ENCODE results near the gene CCNA2.

The CCNA2 gene

DNA sequence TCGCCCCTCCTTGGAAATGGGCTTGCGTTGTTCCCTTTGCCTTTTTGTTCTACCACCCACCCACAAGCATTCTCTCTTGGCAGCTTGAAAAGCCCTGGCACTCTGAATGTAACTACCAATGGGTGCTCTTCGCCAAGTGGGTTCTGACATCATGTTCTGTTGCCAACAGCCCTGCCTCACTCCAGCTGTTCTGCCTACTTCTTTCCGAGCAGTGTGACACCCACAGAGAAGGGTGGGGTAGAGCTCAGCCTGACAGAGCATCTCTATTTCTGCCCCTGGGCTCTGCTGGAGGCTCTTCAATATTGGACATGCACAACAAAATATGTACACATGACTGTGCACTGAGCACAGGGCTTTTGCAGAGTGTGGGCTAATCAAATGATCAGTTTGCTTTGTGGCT, 38.2 kb downstream of the CCNA2 start:
- in situ Hi-C loops (cut with HindIII; ENCODE audit: low pct_ligation_motif_present, low pct_unique_long_range_greater_than_20kb, low sequenced_read_pairs) = no loop called here

DNA sequence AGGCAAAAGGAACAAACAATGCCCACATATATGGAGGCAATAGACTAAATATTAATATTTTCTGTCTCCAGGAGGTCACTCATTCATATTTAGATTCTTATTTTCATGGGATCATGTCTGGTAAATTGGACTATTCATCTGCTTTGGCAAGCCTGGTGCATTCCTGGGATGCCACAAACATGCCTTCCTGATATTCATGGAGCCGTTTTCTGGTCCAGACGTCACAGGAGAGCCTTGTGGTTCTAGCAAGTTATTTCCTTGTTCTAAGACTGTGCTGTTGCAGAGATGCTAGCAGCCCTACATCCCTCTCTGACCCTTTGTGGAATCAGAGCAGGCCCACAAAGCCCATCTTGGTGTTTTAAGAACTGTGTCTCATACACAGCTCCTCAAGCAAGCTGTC, 38.7 kb downstream of the CCNA2 start:
- in situ Hi-C loops (cut with HindIII; ENCODE audit: low pct_ligation_motif_present, low pct_unique_long_range_greater_than_20kb, low sequenced_read_pairs) = no loop called here
- DNase-seq = peak; percentile 72

More for the DNA sequence above, 38.2 kb downstream of the CCNA2 start:
- DNase-seq = no peak

DNA sequence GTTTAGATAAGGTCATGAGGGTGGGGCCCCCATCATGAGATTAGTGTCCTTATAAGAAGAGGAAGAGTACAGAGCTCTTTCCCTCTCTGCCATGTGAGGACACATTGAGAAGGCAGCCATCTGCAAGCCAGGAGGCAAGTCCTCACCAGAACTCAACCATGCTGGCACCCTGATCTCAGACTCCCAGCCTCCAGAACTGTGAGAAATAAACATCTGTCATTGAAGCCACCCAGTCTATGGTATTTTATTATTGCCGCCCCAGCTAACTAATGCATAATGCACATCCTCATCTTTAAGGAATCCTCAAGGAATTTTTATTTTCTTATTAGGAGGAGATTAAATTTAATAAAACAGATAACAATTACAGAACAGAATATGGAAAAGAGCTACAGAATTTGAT, 39.3 kb downstream of the CCNA2 start:
- DNase-seq = no peak
- in situ Hi-C loops (cut with HindIII; ENCODE audit: low pct_ligation_motif_present, low pct_unique_long_range_greater_than_20kb, low sequenced_read_pairs) = no loop called here

DNA sequence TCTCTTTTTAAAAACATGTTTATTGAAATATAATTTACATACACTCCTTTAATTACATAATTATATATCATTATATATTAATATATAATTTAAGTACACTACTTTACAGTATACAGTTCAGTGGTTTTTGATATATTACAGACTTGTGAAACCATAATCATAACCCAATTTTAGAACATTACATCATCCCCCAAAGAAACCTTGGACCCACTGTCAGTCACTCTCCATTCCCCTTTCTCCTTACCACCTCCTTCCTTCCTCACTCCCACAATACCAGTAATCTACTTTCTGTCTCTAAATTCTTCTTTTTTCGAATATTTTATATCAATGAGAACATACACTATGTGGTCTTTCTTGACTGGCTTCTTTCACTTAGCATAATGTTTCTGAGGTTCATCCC, 40.5 kb downstream of the CCNA2 start:
- no peak for DNase-seq
- in situ Hi-C loops (cut with HindIII; ENCODE audit: low pct_ligation_motif_present, low pct_unique_long_range_greater_than_20kb, low sequenced_read_pairs) = no loop called here

DNA sequence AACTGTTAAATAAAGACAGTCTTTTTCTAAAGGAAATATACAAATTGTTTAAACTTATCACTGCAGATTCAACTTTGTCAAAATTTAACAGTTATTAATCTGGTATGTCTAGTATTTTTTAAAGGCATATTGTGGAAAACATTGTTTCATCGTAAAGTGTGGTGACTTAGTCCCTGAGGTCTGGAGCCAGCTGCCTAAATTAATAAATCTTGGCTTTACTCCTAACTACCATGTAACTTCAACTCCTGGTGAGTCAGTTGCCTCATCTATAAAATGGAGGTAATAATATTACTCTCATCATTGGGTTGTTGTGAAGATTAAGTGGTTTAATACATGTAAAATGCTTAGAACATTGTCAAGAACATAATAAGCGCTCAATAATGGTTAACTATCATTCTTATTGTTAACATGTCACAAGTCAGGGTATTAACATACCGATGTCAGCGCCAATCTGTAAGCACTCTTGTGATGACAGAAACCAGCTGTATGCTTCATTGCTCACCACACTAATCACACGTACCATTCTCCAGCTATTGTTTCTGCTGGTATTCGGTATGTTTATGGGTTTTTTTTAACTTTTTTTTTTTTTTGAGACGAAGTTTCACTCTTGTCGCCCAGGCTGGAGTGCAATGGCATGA, 44.6 kb downstream of the CCNA2 start:
- no peak for DNase-seq
- in situ Hi-C loops (cut with HindIII; ENCODE audit: low pct_ligation_motif_present, low pct_unique_long_range_greater_than_20kb, low sequenced_read_pairs) = no loop called here

DNA sequence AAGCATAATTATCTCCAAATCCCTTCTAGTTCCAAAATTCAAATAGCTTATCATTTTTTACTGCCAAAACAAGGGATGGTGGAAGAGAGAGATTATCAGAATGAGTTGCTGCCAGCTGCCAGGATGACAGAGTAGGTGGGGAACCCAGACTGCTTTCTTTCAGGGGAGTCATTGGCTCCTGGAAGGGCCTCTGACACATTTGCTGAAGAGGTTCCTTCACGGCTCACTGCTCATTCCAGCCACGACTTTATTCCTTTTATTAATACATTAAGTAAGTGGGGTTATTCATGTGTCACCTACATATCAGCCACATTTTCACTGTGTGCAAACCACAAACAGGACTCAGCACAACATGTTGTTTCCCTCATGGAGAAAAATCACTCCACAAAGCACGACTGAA, 46.1 kb downstream of the CCNA2 start:
- DNase-seq = peak; percentile 10
- in situ Hi-C loops (cut with HindIII; ENCODE audit: low pct_ligation_motif_present, low pct_unique_long_range_greater_than_20kb, low sequenced_read_pairs) = no loop called here

DNA sequence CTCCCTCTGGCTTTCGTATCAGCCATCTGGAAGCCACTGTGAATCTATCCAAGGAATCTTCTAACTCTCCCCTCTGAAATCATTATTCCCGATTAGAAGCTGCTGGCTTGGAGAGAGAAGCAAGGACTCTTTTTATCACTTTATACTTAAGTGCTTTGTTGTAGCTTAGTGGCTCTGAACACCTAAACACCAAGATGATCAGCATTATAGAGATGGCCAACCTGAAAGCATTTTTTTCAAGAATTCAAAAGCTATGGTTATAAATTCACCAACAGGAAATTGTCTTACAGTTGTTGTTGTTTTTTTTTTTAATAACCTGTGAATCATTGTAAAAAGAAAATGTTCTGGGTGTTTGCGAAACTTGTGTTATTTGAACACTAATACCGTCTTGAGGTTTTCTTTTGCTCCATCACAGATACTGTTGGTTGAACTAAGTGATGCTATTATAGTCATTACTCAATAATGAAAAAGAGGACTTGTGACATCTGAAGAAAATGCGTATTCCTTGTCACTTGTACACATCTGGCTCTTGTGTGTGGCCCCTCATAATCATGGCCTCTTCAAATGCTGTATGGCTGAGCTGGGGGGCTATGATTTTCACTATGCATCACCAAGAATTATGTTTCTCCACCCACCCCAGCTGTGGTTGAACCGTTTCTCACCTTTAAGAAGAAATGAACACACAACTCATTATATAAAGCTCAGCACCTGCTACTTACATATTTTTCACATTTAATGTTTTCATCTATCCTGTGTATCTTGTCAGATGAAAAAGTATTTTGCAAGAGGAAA, 46.9 kb downstream of the CCNA2 start:
- no peak for DNase-seq
- in situ Hi-C loops (cut with HindIII; ENCODE audit: low pct_ligation_motif_present, low pct_unique_long_range_greater_than_20kb, low sequenced_read_pairs) = no loop called here

DNA sequence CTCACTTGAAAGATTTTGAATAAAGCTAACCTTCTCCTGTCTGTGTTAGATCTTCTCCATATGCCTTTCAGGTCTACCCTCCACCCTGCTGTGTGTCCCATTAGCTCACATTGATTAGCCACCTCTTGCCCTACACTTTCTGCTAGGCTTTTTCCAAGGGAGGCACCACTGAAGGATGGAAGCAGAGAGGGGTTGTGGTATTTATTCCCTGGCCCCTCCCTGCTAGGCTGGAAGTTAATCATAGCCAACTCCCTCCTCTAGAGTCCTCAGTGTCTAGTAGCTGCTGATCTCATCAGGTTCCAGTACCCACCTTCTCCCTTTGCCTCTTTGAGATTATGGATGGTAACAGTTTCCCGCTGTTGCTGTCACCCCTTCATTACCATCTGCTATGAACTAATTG, 49.8 kb downstream of the CCNA2 start:
- in situ Hi-C loops (cut with HindIII; ENCODE audit: low pct_ligation_motif_present, low pct_unique_long_range_greater_than_20kb, low sequenced_read_pairs) = no loop called here
- DNase-seq = no peak

DNA sequence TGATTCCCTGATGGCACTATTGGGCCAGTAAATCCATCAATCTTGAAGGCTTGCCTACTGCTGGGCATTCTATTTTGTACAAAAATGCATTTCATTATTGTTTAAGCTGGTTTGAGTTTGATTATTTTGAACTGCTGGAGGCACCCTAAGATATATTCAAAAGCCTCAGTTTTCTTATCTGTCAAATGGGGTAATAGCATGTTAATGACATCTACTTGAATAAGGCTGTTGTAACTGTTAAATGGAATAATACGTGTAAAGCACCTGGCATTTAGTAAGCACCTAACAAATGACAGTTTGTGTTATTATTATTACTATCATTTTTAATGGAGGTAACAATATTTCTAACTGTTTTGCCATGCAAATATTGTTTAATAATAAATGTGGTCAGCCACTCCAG, 51.8 kb downstream of the CCNA2 start:
- no peak for DNase-seq
- in situ Hi-C loops (cut with HindIII; ENCODE audit: low pct_ligation_motif_present, low pct_unique_long_range_greater_than_20kb, low sequenced_read_pairs) = no loop called here

DNA sequence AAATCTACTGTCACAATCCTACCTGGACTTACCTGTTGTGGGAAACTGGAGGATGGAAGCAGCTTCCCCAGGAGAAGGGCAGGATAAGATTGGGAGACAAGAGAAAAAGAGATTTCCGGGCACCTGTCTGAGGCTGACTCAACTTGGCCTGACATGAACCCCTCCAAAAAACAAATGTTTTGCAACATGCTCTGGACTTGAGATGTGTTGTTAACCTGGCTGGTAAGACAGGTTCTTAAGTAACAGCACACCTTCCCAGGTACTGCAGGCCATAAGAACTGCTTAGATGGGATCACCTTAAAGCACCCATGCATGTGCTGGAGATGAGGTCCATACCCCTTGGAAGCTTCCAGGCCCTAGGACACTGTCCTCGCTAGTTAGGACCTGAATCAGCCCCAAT, 54.3 kb downstream of the CCNA2 start:
- DNase-seq = no peak
- in situ Hi-C loops (cut with HindIII; ENCODE audit: low pct_ligation_motif_present, low pct_unique_long_range_greater_than_20kb, low sequenced_read_pairs) = no loop called here

DNA sequence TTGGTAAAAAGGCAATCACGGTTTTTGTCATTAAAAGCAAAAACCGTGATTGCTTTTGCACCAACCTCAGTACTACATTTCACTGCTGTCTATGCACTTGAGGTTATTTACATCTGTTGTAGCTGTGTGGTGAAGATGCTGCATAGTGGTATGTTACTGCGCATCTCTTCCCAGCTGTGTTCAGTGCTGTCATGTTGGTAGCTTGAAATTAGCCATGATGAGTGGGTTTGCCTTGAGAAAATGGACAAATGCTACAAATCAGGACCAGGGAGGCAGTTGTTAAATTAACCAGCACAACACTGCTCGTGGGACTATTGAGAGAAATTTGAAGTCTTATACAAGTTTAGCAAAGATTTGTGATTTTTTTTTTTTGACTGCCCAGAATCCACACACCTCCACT, 56.5 kb downstream of the CCNA2 start:
- in situ Hi-C loops (cut with HindIII; ENCODE audit: low pct_ligation_motif_present, low pct_unique_long_range_greater_than_20kb, low sequenced_read_pairs) = no loop called here
- DNase-seq = no peak

Data from ACHN (cell line).